HPDE6-E6E7 (cell line): Measurements from ENCODE around the gene CAMTA1.
"Not testable (repeated sequence)": the region's sequence is repeated elsewhere in the genome, so short reads cannot be mapped to it uniquely, and the experiment has no call there.

ENCODE experiments used
- DNase-seq: peaks from one replicate; pipeline ENCODE4 v3.0.0; 2011; ENCODE audit warnings: missing footprints; ENCODE audit errors: extremely low spot score

CAMTA1 gene

DNA sequence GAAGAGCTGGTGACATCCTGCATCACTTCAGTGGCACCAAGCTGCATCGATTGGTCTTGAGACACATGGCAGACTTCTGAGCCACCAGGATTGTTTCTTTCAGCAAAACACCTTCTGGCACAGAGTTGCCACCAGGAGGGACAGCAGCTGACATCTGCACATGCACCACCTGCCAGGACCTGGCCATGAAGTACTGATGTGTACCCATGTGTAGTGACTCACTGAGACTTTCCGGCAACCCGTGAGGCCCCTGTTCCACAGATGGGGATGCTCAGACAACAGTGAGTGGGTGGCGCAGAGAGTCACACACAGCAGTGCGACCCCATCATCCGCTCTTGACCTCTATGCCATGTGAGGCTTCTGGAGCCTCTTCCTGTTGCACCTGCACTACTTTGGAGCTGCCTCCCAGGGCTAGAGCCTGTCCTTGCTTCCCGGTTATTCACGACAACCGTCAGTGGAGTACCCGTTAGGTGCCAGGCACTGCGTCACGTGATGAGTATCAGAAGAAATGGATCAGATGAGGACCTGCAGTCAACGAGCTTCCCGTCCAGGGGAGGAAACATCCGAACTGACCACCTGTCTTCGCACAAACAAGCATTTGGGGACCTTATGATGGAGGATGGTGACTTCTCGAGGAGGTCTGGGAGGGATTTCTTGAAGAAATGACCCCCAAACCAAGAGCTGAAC lies 905.4 kb downstream of the CAMTA1 start:
- no peak for DNase-seq

DNA sequence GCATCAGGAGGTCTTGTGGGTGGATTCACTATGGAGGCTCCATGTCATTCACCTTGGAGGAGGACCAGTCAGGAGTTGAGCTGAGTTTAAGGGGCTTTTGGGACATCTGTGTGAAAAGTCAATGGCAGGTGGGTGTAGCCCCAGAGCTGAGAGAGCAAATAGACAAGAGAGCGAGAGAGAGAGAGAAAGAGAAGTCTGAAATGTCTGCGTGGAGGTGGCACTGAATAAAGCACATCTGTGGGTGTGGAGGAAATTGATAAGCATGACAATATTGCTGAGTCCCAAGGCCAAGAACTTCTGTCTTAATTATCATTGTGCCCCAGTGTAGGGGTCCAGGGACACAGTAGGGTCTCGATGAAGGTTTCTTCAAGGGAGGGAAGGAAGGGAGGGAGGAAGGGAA lies 906.3 kb downstream of the CAMTA1 start:
- no peak for DNase-seq

DNA sequence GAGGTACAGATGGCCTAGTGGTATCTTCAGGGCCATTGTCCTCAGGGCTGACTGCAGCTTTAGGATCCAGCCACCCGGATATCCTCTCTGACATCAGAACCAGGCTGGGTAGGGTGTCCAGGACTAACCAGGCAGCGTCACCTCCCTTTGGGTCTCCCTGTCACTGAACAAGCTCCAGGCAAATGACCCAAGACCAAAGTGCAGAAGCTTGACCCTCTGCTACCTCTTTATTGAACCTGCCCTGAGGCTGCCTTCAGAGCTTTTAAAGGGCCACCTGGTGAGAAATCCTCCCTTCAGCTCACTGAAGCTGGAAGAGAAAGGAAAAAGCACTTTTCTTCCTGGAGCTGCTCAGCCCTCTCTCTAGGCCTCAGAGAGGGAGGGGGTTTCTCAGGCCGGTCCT lies 906.8 kb downstream of the CAMTA1 start:
- no peak for DNase-seq

DNA sequence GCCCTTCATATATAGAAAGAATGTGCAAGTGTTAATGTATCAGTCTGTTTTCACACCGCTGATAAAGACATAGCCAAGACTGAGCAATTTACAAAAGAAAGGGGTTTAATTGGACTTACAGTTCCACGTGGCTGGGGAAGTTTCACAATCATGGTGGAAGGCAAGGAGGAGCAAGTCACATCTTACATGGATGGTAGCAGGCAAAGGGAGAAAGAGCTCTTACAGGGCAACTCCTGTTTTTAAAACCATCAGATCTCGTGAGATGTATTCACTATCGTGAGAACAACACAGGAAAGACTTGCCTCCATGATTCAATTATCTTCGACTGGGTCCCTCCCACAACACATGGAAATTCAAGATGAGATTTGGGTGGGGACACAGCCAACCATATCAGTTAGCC lies 907.8 kb downstream of the CAMTA1 start:
- not testable (repeated sequence) for DNase-seq

DNA sequence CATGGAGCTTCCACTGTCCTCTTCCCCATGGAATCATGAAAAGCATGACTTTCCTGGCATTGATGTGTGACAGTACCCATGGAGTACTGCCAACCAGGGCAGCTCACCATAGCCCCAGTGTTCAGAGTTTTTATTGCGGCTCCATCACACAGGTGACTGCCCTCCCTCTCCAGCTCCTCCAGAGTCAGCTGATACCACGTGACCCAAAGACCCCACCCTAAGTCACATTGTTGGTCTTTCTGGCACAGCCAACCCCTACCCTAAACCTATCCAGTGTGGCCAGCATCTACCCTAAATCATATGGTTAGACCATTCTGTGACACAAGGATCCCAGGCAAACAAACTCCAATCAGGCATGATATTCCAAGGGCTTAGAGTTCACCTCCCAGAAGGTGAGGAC lies 908.4 kb downstream of the CAMTA1 start:
- DNase-seq, result no peak

DNA sequence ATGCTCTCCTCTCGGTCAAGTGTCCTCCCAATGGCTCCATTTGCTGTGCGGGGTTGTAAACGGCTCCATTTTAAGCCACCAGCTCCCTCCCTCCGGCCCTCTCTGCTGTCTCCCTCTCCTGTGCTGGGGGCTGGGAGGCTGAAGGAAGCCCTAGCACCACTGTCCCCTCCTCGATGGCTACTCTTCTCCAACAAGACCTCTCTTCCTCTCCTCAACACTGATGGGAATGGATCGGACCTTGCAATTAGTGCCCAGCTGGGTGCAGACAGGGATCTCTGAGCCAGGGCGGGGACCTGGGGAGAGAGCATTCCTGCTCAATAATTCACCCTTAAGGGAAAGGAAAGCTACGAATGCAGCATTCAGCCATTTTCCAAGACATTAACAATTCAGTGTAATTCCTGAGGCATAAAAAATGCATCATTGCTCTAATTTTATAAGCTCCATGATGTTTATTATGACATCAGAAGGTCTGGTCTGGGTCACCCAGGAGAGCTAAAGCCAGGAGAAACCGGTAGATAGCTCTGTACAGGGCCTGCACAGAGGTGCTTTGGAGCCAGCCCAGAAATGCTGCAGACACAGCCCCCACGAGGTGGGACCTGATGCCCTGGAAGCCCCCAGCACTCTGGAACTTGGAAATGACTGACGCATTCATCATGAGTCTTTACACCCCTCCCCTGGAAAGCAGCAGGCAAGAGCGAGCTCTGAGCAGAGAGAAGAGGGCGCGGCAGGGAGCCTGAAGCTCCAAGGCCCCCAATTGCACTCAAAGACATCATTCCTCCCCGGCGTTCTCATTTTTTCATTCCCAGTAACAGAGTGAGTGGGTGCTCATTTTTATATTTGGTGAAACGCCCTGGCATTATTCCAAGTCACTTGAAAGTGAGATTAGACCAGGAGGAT lies 909.6 kb downstream of the CAMTA1 start:
- DNase-seq, result no peak

DNA sequence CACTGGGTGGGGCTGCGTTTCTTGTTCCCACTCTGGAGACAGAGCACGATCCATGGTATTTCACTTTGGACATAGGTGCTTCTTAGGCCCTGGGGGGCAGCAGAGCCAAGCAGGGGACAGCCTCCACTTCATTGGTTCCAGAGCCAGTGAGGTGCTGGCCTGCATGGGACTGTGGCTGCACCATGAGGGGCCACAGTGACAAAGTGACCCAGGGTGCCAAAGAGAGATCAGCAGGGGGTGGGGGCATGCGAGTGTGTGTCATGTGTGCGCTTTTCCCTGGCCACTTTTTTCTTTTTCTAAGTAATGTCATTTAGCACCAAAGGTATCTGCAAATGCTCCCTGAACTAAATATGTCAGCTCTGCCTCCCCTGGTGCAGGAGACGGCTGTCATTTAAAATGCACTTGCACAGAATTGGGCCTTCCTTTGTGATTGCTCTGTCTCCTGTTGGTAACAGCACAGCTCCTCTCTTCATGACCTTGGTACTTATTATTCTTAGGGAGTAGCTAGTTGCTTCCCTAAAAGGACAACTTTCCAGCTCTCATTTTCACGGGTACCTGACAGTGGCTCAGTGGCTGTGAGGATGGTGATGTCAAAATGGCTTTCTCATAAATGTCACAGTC lies 910.4 kb downstream of the CAMTA1 start:
- no peak for DNase-seq

DNA sequence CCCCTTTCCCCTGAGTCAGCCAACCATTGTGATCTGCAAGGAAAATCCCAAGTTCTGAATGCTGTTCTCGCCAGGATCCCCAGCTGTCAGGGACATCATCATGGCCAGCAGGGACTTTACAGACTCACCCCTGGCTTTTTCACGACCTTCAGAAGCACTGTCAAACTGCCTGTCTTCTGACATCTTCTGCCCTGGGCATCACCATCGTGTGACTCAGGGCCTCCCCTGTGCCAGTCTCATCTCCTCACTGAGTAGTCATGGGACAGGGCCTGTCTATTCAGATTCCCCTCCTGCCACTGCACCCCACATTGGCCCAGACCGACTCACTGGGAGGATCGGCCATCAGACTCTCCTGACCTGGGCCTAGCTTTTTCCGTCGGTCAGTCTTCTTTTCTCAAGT lies 913.4 kb downstream of the CAMTA1 start:
- DNase-seq, result no peak

DNA sequence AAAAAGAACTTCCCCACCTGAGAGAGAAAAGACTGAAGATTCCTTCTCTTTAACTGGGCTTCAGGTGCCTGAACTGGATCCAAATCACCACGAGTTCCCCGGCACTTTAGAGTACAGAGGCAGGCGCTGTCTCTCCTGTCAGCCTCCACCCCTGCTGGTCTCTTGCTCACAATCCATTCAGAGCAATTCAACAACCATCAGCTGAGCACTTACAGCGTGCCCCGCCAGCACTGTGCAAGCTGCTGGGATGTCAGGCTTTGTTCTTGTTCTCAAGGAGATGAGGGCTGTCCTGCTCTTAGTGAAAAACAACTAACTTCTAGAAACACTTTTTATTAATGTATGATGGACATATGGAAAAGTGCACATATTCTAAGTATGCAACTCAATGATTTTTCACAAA lies 917.1 kb downstream of the CAMTA1 start:
- no peak for DNase-seq

DNA sequence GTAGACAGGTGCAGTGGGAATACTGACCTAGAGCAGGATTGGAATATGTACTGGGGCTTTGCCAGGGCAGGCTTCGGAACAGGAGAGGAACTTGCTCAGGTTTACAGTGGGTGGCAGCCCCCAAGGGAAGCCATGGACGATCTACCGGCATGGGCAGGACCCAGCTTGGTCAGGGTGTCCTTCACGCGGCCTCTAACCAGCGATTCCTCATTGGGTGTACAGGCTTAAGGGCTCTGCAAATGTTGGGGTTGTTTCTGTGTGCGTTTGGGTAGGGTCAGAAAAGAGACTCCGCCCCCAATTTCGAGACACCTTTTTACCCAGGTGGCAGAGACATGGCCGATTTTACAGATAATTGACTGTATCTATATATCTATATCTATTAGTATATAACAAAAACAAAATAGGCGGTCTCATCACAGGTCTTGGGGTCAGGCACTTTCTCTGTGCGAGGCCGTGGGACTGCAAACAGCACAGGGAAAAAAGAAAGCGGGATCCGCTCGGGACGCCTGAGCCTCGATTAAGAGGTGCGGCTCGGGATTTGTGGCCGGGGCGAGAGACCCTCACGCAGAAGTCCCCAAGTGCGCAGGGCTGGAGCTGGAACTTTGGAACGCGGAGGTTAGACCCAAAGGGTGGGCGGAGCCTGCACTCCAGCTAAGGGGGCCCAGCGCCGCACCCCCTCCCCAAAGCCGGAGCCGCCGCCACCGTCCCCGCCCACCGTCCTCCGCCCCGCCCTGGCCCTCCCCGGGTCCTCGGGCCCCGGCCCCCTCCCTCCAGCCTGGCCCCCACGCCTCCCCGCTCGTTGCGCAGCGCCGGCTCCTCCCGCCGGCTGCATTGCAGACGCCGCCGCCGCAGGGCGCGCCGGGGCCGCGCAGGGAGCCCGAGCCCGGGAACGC lies 918.3 kb downstream of the CAMTA1 start:
- no peak for DNase-seq

DNA sequence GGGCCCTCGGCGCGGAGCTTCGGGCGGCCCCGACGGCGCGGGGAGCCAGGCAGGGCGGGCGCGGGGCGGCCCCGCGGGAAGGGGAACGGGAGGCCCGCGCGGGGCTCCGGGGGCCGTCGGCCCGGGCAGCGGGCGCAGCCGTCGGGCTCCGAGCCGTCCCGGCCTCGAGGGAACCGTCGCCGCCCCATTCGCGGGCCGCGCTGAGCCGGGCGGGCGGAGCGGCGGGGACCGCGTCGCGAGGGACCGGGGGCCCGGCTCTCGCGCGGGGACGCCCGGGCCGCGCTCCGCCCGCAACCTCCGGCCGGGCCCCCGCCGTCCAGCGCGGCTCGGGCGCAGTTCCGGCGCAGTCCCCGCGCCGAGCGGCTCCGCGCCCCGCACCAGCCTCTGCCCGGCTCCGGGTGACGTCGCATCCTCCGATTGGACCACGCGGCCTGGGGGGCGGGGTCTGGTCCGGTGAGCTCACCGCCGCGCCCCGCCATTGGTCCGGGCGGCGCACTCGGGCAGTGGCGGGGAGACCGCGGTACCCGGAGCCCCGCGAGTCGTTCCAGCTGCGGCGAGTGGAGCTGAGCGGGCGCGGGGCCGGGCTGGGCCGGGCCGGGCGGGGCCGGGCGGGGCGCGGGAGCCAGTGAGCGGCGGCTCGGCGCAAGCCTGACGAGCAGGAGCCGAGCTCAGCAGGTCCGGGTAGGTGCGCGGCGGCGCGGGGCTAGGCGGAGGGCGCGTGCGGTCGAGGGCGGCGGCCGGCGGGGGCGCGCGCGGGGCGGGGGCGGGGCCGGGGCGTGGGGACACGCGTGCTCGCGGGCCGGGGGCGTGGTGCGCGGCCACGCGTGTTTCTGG lies 919.2 kb downstream of the CAMTA1 start:
- DNase-seq, result peak; percentile 93

DNA sequence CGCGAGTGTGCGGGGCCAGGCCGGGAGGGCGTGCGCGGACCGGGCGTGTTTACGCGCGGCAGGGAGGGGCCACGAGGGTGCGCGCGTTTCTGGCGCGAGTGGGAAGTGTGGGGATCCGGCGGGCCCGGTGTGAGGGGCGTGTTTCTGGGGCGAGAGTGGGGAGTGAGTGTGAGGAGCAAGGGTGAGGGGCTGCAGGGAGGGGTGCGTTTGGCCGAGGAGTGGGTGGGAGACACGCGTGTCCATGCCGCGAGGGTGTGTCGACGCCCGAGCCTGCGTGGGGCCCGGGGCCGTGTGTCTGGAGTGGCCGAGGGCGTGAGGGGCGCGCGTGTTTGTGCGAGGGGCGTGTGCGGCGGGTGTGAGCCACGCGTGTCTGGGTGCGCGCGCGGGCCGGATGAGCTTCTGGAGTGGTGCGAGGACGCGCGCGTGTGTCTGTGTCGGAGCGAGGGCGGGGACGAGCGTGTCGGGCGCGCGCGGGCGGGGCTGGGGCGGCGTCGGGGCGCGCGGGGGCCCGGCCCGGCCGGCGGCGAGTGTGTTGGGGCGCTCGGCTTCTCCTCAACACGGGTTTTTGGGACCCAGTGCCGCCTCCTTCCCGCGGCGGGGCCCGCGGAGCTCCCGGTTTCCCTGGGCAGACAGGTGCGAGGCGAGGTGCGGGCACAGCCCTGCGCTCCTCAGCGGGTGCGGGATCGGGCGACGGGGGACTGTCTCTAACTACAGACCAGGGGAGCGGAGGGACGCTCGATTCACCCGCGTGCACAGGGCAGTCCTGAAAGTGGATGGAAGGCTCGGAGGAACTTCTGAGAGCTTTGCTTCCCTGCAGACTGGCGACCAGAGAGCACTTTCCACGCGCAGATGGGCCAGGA lies 920.0 kb downstream of the CAMTA1 start:
- DNase-seq, result no peak

DNA sequence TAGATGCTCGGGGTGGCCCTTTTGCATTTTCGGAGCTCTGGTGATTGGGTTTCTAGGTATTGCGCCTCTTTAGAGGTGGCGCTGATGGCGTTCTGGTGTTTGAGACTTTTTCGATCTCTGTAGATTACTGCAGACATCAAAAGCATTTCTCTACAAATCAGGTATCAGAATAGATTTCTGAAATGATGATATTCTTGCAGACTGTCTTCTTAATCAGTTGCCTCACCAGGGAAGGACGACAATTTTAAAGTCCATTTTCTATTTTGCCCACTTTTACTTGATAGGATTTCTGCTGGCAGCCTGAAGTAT lies 920.6 kb downstream of the CAMTA1 start:
- no peak for DNase-seq

DNA sequence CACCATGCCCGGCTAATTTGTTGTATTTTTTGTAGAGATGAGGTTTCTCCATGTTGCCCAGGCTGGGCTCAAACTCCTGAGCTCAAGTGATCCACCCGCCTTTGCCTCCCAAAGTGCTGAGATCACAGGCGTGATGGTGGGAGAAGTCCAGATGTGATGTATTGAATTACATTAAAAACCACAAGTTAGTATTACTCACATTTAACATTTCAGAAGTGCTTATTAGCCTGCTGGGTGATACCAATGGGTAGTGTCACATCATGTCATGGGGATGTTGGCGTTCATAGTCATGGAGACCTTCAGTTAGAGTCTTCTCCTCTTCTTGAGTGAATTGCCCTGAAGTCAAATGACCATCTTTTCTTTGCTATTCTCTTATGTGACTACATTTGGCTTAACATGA lies 922.3 kb downstream of the CAMTA1 start:
- DNase-seq, result no peak

DNA sequence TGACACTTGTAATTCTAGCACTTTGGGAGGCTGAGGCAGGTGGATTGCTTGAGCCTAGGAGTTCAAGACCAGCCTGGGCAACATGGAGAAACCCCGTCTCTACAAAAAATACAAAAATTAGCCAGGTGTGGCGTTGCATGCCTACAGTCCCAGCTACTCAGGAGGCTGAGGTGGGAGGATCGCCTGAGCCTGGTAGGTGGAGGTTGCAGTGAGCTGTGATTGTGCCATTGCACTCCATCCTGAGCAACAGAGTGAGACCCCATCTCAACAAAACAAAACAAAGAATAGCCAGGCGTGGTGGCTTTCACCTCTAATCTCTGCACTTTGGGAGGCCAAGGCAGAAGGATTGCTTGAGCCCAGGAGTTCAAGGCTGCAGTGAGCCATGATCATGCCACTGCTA lies 922.8 kb downstream of the CAMTA1 start:
- DNase-seq, result not testable (repeated sequence)

DNA sequence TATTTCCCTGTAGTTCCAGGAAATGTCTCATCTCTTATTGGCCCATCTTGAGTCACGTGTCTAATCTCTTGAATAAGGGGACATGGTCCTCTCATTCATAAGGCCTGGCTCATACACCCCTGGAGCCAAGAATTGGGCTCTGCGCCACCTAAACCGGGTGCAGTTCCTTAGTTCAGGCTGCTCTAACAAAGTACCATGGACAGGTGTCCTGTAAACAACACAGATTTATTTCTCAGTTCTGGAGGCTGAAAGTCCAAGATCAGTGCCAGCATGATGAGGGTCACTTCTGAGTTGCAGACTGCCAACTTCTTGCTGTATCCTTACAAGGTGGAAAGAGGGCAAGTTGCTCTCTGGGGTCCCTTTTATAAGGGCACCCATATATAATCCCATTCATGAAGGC lies 925.6 kb downstream of the CAMTA1 start:
- no peak for DNase-seq

DNA sequence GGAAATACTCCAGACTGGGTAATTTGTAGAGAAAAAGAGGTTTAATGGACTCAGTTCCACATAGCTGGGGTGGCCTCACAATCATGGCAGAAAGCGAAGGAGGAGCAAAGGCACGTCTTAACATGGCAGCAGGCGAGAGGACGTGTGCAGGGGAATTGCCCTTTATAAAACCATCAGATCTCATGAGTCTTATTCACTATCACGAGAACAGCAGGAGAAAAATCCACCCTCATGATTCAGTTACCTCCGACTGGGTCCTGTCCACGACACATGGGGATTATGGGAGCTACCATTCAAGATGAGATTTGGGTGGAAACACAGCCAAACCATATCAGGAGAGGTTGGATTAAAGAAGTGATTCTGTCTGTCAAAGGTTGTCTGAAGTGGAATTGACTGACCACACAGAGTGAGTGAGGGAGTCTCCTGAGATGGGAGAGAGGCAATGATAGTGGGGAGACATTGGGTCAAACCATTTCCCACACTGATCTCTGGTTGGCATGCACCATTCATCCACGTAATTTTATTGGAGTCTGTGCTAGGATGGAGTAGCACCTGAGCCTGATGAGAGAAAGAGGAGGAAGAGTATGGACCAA lies 927.6 kb downstream of the CAMTA1 start:
- no peak for DNase-seq

DNA sequence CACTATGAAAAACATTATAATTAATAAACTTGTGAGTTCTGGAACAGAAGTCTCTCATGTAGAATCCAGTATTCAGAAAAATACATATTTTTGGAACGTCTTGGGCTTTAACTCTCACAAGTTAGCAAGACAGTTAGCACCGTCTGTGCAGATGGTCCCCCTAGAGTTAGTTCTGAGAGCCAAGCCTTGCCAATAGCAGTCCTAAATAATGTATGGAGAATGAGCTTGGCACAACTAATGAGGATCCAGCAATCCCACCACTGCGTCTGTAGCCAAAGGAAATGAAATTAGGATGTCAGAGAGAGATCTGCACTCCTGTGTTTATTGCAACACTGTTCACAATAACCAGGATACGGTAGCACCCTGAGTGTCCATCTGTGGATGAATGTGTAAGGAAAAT lies 931.3 kb downstream of the CAMTA1 start:
- DNase-seq, result no peak

DNA sequence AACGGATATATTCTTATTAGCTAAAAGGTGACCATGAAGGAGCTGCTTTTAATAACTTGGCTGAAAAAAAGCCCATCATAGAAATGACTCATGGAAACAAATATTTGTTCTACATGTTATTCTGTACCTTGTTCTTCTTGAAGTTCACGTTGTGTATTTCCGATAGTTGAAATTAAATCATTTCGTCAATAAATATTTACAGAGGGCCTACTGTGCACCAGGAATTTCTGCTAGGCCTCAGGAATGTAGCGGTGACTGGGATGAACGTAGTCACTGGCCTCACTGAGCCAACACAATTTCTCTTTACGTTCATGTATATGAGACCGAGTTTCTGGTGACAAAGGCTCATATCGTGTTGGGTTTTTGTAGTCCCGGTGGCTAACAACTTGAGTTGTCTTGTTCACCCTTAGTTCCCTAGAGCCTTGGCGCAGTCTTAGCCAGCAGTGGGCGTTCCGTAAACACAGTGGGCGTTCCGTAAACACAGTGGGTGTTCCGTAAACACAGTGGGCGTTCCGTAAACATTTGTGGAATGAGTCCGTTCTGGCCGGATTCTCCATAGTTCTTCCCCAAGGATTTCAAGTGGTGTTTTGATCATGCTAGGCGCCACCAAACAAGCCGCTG lies 932.6 kb downstream of the CAMTA1 start:
- DNase-seq, result no peak
